Jurkat, Clone E6-1 (cell line): ENCODE data around the gene ELK4.

ENCODE experiments used
- DNase-seq: peaks from one replicate; pipeline ENCODE4 v3.0.0-alpha.2; 2011; ENCODE audit warnings: low read depth, low spot score
- H3K4me3 ChIP-seq: 2 replicates; pipeline ENCODE4 v1.5.1; 2011; ENCODE audit warnings: mild to moderate bottlenecking, low read length, control low read depth, moderate library complexity

ELK4 gene

GRCh38 chr1:205575294-205575885 lies 56.4 kb downstream of the ELK4 start:
- H3K4me3 ChIP-seq = no peak overlapping the region
- DNase-seq = no peak

GRCh38 chr1:205572421-205572820 lies 59.4 kb downstream of the ELK4 start:
- no peak for DNase-seq
- no peak overlapping the region for H3K4me3 ChIP-seq

- DNase-seq = no peak
- H3K4me3 ChIP-seq = no peak overlapping the region
Measured at GRCh38 chr1:205571747-205572146, 60.1 kb downstream of the ELK4 start.

GRCh38 chr1:205570796-205571537 lies 60.8 kb downstream of the ELK4 start:
- H3K4me3 ChIP-seq = no peak overlapping the region
- peak; percentile 22 for DNase-seq

- no peak overlapping the region for H3K4me3 ChIP-seq
- no peak for DNase-seq
Measured at GRCh38 chr1:205570173-205570501, 61.7 kb downstream of the ELK4 start.

GRCh38 chr1:205569411-205570172 lies 62.2 kb downstream of the ELK4 start:
- no peak overlapping the region for H3K4me3 ChIP-seq

GRCh38 chr1:205568469-205569361 lies 63.1 kb downstream of the ELK4 start:
- no peak overlapping the region for H3K4me3 ChIP-seq

More at GRCh38 chr1:205569411-205570172, 62.2 kb downstream of the ELK4 start:
- DNase-seq = no peak

GRCh38 chr1:205568135-205568468 lies 63.7 kb downstream of the ELK4 start:
- DNase-seq = no peak
- H3K4me3 ChIP-seq = no peak overlapping the region

More at GRCh38 chr1:205568469-205569361, 63.1 kb downstream of the ELK4 start:
- no peak for DNase-seq

GRCh38 chr1:205567716-205568115 lies 64.1 kb downstream of the ELK4 start:
- H3K4me3 ChIP-seq = no peak overlapping the region
- no peak for DNase-seq

- no peak overlapping the region for H3K4me3 ChIP-seq
- DNase-seq = no peak
Measured at GRCh38 chr1:205565799-205566198, 66.0 kb downstream of the ELK4 start.

GRCh38 chr1:205563927-205564441 lies 67.8 kb downstream of the ELK4 start:
- H3K4me3 ChIP-seq = no peak overlapping the region
- no peak for DNase-seq

- no peak overlapping the region for H3K4me3 ChIP-seq
- DNase-seq = no peak
Measured at GRCh38 chr1:205561501-205562203, 70.2 kb downstream of the ELK4 start.
